ENCODE results near the gene CHEK1. TPM values are rescaled to one million over a fixed set of nuclear protein-coding genes. Genes with fewer than 3 reads are reported as not detected.

The CHEK1 gene
- total RNA-seq = 16.2 and 32.0 TPM in 2 replicates

DNA sequence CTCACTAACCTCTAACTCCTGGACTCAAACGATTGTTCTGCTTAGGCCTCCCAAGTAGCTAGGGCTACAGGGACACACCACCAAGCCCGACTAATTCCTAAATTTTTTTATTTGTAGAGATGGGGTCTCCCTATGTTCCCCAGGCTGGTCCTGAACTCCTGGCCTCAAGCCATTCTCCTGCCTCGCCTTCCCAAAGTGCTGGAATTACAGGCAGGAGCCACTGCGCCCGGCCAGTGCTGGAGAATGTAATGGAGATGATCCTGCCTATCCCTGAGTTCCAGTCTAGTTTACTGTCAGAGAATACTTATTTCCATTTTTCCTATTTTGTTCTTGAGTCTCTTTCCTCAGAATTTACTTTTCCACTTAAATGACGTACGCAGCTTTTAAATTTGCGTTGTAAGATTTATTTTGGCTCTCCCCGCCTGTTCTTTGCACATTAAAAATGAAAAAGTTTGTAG, at the start of gene CHEK1:
CHEK1 (plus strand) TSS at position 408 of the 458 bp plus-strand sequence. CDS start 1,606 bp downstream, outside the sequence.

DNA sequence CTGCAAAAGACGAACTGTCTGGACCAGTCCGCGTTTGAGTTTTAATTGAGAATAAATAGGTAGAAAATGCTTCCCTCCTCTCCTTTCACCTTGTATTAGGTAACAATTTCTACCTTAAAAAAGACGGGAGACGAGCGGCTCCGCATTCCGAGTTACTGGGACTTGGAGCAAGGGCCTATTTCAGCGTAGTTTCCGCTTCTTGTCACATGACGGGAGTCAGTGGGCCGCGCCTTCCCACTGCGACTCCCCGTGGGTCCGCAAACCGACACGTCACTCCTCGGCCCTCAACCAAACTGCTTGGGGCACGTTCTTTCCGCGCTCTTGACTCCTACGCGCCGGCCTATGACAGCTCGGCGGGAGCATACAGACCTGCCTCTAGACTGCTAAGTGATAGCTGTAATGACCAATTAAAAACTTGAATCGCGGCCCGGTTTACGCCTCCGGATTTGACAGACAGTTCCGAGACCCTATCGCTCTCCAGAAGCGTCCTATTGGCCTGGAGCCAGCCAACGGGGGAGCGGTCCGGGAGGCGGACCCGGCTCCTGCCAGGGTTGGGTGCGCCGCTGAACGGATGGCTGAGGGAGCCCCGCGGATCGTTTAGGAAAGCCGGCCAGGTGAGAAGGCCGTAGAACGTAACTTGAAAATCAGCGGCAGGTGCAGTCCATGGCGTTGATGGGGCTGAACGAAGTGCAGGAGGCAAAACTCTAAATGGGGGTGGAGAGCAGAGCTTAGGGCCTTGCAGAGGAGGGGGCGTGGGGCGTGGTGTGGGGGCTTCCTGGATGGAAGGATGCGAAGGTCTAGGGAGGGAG, 32.5 kb upstream of the CHEK1 start, which contains the start of gene STT3A:
STT3A (plus strand) TSS at position 548 of the 809 bp plus-strand sequence. CDS start 3,064 bp downstream, outside the sequence.

DNA sequence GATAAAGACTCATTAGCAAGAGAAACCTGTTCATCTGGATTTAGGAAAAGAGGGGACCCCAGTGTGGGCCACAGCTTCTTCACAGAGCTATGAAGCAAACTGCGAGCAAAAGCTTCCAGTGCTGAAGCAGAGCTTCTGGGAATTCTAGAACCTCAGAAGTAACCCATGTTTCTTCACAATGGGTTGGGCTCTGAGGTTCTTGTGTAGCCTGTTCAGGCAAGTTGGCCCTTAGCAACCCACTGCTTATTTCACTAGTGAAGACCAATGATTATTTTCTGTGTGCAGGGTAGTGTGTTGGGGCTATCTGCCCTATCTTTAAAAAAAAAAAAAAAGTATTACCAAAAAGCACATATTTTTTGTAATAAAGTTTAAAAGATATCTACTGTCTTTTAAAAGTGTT, 55.8 kb downstream of the CHEK1 start, which contains the start of gene ACRV1:
ACRV1 (minus strand) TSS at position 101 of the 400 bp plus-strand sequence; CDS start at position 34, 67 bp downstream.

Other genes with a start within 250 kb of the CHEK1 start
- 70.9 and 103 TPM in 2 replicates for gene FEZ1, start 128.9 kb upstream of the CHEK1 start, total RNA-seq
- gene EI24, start 55.7 kb upstream of the CHEK1 start, total RNA-seq = 71.8 and 84.2 TPM in 2 replicates
- gene STT3A, start 32.3 kb upstream of the CHEK1 start, total RNA-seq = 161 and 368 TPM in 2 replicates
- not detected in 2 replicates for gene ACRV1, start 55.7 kb downstream of the CHEK1 start, total RNA-seq
- gene PATE1, start 121.1 kb downstream of the CHEK1 start, total RNA-seq = not detected in 2 replicates
- not detected in 2 replicates for gene PATE2, start 153.7 kb downstream of the CHEK1 start, total RNA-seq
- not detected in 2 replicates for gene PATE3, start 163.0 kb downstream of the CHEK1 start, total RNA-seq
- gene PATE4, start 208.2 kb downstream of the CHEK1 start, total RNA-seq = not detected in 2 replicates